H1 (cell line): Measurements from ENCODE around the gene BIN1. TPM values are rescaled to one million over a fixed set of nuclear protein-coding genes. Genes with fewer than 3 reads are reported as not detected.

Experiments
- CTCF ChIA-PET: fragments of 300-600 bp; sonication (Branson Sonifier 250); formaldehyde crosslinking; loops from one replicate; lab custom pipeline; 2021; ENCODE audit not compliant: partially characterized antibody; lab: Charles Lee
- POLR2A ChIA-PET: fragments of 300-600 bp; sonication (Branson Sonifier 250); formaldehyde crosslinking; loops from one replicate; lab custom pipeline; 2021; ENCODE audit warnings: inconsistent platforms; ENCODE audit not compliant: partially characterized antibody; lab: Charles Lee
- DNase-seq, 2 experiments: peaks; one replicate each; pipeline versions ENCODE4 v3.0.0 to v3.0.0-alpha.2; 2010 to 2022; ENCODE audit warnings: low spot score in 2 of 2, low read depth in 1 of 2, mixed read lengths in 1 of 2
- FAIRE-seq: peaks from 2 replicates; lab custom pipeline; 2011; peaks lifted over from hg19 to GRCh38; lab: Jason Lieb, UNC
- H2AFZ ChIP-seq: 2 replicates; pipeline ENCODE4 v1.8.1; 2012; ENCODE audit warnings: low read length, inconsistent platforms
- H2AK5ac ChIP-seq: 2 replicates; pipeline ENCODE4 v1.6.1; 2013; ENCODE audit warnings: low read depth, low read length
- H2BK120ac ChIP-seq: replicated peaks from 2 replicates; pipeline ENCODE3; 2013; ENCODE audit warnings: low read depth, low read length, inconsistent platforms
- H2BK12ac ChIP-seq: 2 replicates; pipeline ENCODE4 v1.6.1; 2013; ENCODE audit warnings: low read depth, low read length
- H2BK15ac ChIP-seq: 2 replicates; pipeline ENCODE4 v1.6.1; 2013; ENCODE audit warnings: low read length
- H2BK20ac ChIP-seq: 2 replicates; pipeline ENCODE4 v1.6.1; 2013; ENCODE audit warnings: low read length
- H2BK5ac ChIP-seq: 2 replicates; pipeline ENCODE4 v1.6.1; 2013; ENCODE audit warnings: low read depth, low read length
- H3K14ac ChIP-seq: 2 replicates; pipeline ENCODE4 v1.6.1; 2013; ENCODE audit warnings: inconsistent platforms; ENCODE audit not compliant: insufficient read length
- H3K18ac ChIP-seq: 2 replicates; pipeline ENCODE4 v1.6.1; 2013; ENCODE audit warnings: low read length; ENCODE audit errors: extremely low read depth
- H3K23ac ChIP-seq: 2 replicates; pipeline ENCODE4 v1.6.1; 2013; ENCODE audit warnings: inconsistent platforms; ENCODE audit not compliant: insufficient read length
- H3K23me2 ChIP-seq: 2 replicates; pipeline ENCODE4 v1.6.1; 2013; ENCODE audit warnings: low read depth, low read length
- H3K27ac ChIP-seq: 2 replicates; pipeline ENCODE4 v1.6.1; 2011; ENCODE audit warnings: low read depth, low read length, inconsistent platforms
- H3K27me3 ChIP-seq, 4 experiments: replicated peaks in 1 of 4; 1 replicate in 1 of 4; 2 replicates in 3 of 4; pipeline versions ENCODE4 v1.6.1 to v1.8.1; 2011 to 2013; ENCODE audit warnings: low read length in 3 of 4, mild to moderate bottlenecking in 3 of 4, inconsistent platforms in 2 of 4, mixed read lengths in 2 of 4, moderate library complexity in 1 of 4; ENCODE audit not compliant: control insufficient read depth in 3 of 4, insufficient read depth in 3 of 4; ENCODE audit errors: extremely low read depth in 1 of 4
- H3K36me3 ChIP-seq, 4 experiments: 2 replicates each; pipeline versions ENCODE4 v1.6.1 to v1.8.1; 2011 to 2013; ENCODE audit warnings: mild to moderate bottlenecking in 4 of 4, low read length in 3 of 4, moderate library complexity in 2 of 4, control low read depth in 1 of 4, inconsistent platforms in 1 of 4; ENCODE audit not compliant: insufficient read depth in 4 of 4, control insufficient read depth in 2 of 4
- H3K4ac ChIP-seq: replicated peaks from 2 replicates; pipeline ENCODE3; 2013; ENCODE audit warnings: low read length, low read depth, mixed read lengths, inconsistent platforms; ENCODE audit not compliant: insufficient read length
- H3K4me1 ChIP-seq, 4 experiments: replicated peaks in 1 of 4; 1 replicate in 1 of 4; 2 replicates in 3 of 4; pipeline versions ENCODE4 v1.6.1 to v1.8.1; 2011 to 2013; ENCODE audit warnings: low read length in 3 of 4, inconsistent platforms in 2 of 4, mixed read lengths in 1 of 4; ENCODE audit not compliant: insufficient read depth in 4 of 4, control insufficient read depth in 3 of 4
- H3K4me2 ChIP-seq, 2 experiments: 2 replicates each; pipeline versions ENCODE4 v1.6.1 to v1.8.1; 2011 to 2013; ENCODE audit warnings: low read depth in 2 of 2, low read length in 2 of 2, control low read depth in 1 of 2, inconsistent platforms in 1 of 2, mild to moderate bottlenecking in 1 of 2; ENCODE audit not compliant: insufficient read depth in 1 of 2
- H3K4me3 ChIP-seq, 4 experiments: fragments of 200-600, 300-600 bp in 1 of 4; sonication (generic), shearing (Covaris generic), sonication (Bioruptor Twin) in 1 of 4; 2 replicates each; pipeline versions ENCODE4 v1.5.1 to v1.8.1; 2011 to 2016; ENCODE audit warnings: low read length in 4 of 4, low read depth in 3 of 4, control low read depth in 2 of 4, inconsistent platforms in 2 of 4, mild to moderate bottlenecking in 2 of 4, mixed read lengths in 1 of 4, moderate library complexity in 1 of 4; ENCODE audit not compliant: insufficient read depth in 2 of 4; ENCODE audit errors: extremely low read depth in 1 of 4
- H3K56ac ChIP-seq: replicated peaks from 2 replicates; pipeline ENCODE3; 2013; ENCODE audit warnings: low read depth, mild to moderate bottlenecking, mixed read lengths, low read length, inconsistent platforms; ENCODE audit not compliant: insufficient read length
- H3K79me1 ChIP-seq: 2 replicates; pipeline ENCODE4 v1.6.1; 2013; ENCODE audit warnings: low read depth, low read length, control low read depth
- H3K79me2 ChIP-seq, 2 experiments: 2 replicates each; pipeline versions ENCODE4 v1.6.1 to v1.8.1; 2012 to 2013; ENCODE audit warnings: low read length in 2 of 2, mild to moderate bottlenecking in 2 of 2, inconsistent platforms in 1 of 2; ENCODE audit not compliant: insufficient read depth in 2 of 2, control insufficient read depth in 1 of 2
- H3K9ac ChIP-seq, 4 experiments: replicated peaks in 1 of 4; 1 replicate in 1 of 4; 2 replicates in 3 of 4; pipeline versions ENCODE4 v1.6.1 to v1.8.1; 2011 to 2013; ENCODE audit warnings: low read depth in 3 of 4, low read length in 3 of 4, control low read depth in 2 of 4, mild to moderate bottlenecking in 2 of 4, moderate library complexity in 2 of 4, inconsistent platforms in 1 of 4; ENCODE audit errors: extremely low read depth in 1 of 4
- H3K9me3 ChIP-seq, 2 experiments: 2 replicates each; pipeline versions ENCODE4 v1.6.1 to v1.8.1; 2012 to 2013; ENCODE audit warnings: mild to moderate bottlenecking in 2 of 2, moderate library complexity in 2 of 2, control low read depth in 1 of 2, inconsistent platforms in 1 of 2, low read depth in 1 of 2, low read length in 1 of 2, mixed read lengths in 1 of 2; ENCODE audit not compliant: insufficient read depth in 2 of 2
- H4K20me1 ChIP-seq, 2 experiments: replicated peaks in 1 of 2; 2 replicates each; pipeline versions ENCODE3 to v1.8.1; 2011 to 2013; ENCODE audit warnings: inconsistent platforms in 2 of 2, low read length in 2 of 2, mild to moderate bottlenecking in 1 of 2; ENCODE audit not compliant: insufficient read depth in 2 of 2, control insufficient read depth in 1 of 2
- H4K5ac ChIP-seq: 2 replicates; pipeline ENCODE4 v1.6.1; 2013; ENCODE audit warnings: low read length, low read depth, mixed read lengths, inconsistent platforms; ENCODE audit not compliant: insufficient read length
- H4K8ac ChIP-seq: 2 replicates; pipeline ENCODE4 v1.8.0; 2013; ENCODE audit warnings: mild to moderate bottlenecking, moderate library complexity, low read length, inconsistent platforms; ENCODE audit not compliant: insufficient read depth; ENCODE audit errors: extremely low read depth
- H4K91ac ChIP-seq: replicated peaks from 2 replicates; pipeline ENCODE3; 2013; ENCODE audit warnings: low read length, mixed read lengths, inconsistent platforms; ENCODE audit not compliant: insufficient read length
- CBX8 ChIP-seq: fragments of 300-800, 300-1000 bp; sonication (generic); IDR thresholded peaks from 2 replicates; pipeline ENCODE4 v1.7.1; 2016; ENCODE audit warnings: low read depth, low read length, borderline replicate concordance
- EGR1 ChIP-seq: IDR thresholded peaks from 2 replicates; pipeline ENCODE4 v1.6.1; 2011; ENCODE audit warnings: low read depth, low read length, borderline replicate concordance
- GABPA ChIP-seq: IDR thresholded peaks from 2 replicates; pipeline ENCODE4 v1.6.1; 2011; ENCODE audit warnings: mild to moderate bottlenecking, low read length, moderate library complexity, borderline replicate concordance; ENCODE audit not compliant: insufficient read depth
- HDAC6 ChIP-seq: IDR thresholded peaks from one replicate; pipeline ENCODE4 v1.7.1; 2012; ENCODE audit warnings: low read depth, mild to moderate bottlenecking, inconsistent platforms, low read length, moderate library complexity
- SUZ12 ChIP-seq: fragments of 200-600 bp; sonication (generic); IDR thresholded peaks from 2 replicates; pipeline ENCODE4 v1.6.1; 2012; ENCODE audit warnings: mild to moderate bottlenecking, inconsistent platforms, low read length, moderate library complexity, mixed read lengths
- YY1 ChIP-seq: IDR thresholded peaks from 2 replicates; pipeline ENCODE4 v1.6.1; 2011; ENCODE audit warnings: low read depth, mild to moderate bottlenecking, low read length
- WGBS, 2 experiments: shearing (Covaris generic) in 1 of 2; methylation state at CpG; one replicate each; pipeline versions ENCODE4 v1.1.6 to v1.1.7; 2013 to 2015; ENCODE audit warnings: low lambda C conversion rate in 2 of 2, mixed read lengths in 2 of 2, inconsistent platforms in 1 of 2, low coverage in 1 of 2, missing lambda C conversion rate in 1 of 2; ENCODE audit not compliant: insufficient replicate concordance in 2 of 2, insufficient coverage in 1 of 2, insufficient read length in 1 of 2; ENCODE audit errors: extremely low coverage in 1 of 2, missing lambda C conversion rate in 1 of 2; 5-methylcytosine and 5-hydroxymethylcytosine counted together
- polyA plus RNA-seq, 7 experiments: library from polyadenylated mRNA; depleted of rRNA in 3 of 7; stranded (reverse) in 5 of 7; unstranded in 2 of 7; fragments of >200 nt in 5 of 7; fragments of 200-250 nt in 2 of 7; gene quantifications; 1 replicate in 5 of 7; 2 replicates in 1 of 7; 4 replicates in 1 of 7; pipeline versions ENCODE4 v1.2.1 to v1.2.3, GENCODE V29; 2011 to 2013; ENCODE audit warnings: missing spikeins in 2 of 7, mixed read lengths in 2 of 7
- total RNA-seq: library from RNA; stranded (reverse); fragmentation: NEBNext Ultra II Directional; extraction: Animal tissue kit (Norgen Biotek cat#: 25700); gene quantifications from 2 replicates; pipeline ENCODE4 v1.2.1, GENCODE V29; 2021
- TF ChIP-seq, protein P1 (sequence below), 3 experiments: IDR thresholded peaks; 1 replicate in 2 of 3; 2 replicates in 1 of 3; pipeline versions ENCODE4 v1.5.1 to v1.6.1; 2011; ENCODE audit warnings: low read length in 3 of 3, mild to moderate bottlenecking in 3 of 3, inconsistent platforms in 2 of 3, low read depth in 1 of 3, moderate library complexity in 1 of 3; ENCODE audit not compliant: insufficient read depth in 1 of 3; ENCODE audit errors: control extremely low read depth in 1 of 3
- TF ChIP-seq, protein P2 (sequence below): IDR thresholded peaks from 2 replicates; pipeline ENCODE4 v1.6.1; 2012; ENCODE audit warnings: inconsistent platforms
- TF ChIP-seq, protein P3 (sequence below): IDR thresholded peaks from 2 replicates; pipeline ENCODE4 v1.6.1; 2011; ENCODE audit warnings: low read depth, mild to moderate bottlenecking, low read length; ENCODE audit not compliant: insufficient read depth

BIN1 gene
- total and polyA plus RNA-seq, 2 of the 8 experiments (the other 6 are each of a cell fraction or from before 2014, with no cell fraction given) = 23.6 to 35.6 TPM

DNA sequence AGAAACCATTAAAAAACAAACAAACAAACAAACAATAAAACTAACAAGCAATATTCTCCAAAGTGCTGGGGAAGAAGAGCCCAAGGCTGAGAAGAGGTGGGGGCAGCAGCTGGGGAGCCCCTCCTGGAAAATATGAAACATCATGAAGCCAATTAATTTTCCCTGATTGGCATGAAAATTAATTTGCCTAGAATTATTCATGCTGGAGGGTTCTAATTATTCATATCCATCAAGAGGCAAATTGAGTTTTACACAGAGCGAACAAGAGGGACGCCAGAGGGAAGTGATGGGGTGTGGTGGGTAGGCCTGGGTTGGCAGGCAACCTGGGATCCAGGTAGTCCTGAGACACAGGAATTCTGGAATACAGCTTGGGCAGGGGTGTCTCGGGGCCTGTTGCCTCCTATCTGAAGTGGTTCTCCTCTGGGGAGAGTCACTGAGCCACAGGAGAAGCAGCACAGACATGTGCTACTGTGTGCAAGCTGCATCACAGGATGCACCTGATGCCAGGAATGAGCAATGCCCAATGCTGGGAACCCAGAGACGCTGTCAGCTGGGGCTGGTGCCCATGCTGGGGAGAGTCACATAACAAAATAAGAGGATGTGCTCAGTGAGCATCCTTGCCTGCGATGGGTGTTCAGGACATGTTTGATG is 107.7 kb downstream of the BIN1 start:
- Histone ChIP-seq H3K9ac (no peak overlapping the region), H4K91ac (no peak overlapping the region), H2BK5ac (no peak overlapping the region), H3K14ac (no peak overlapping the region), H3K27ac (no peak overlapping the region), H3K9me3 (no peaks in the 10 kb centered on the region), H4K20me1 (no peaks in the 10 kb centered on the region), H2AFZ (no peak overlapping the region), H2AK5ac (no peak overlapping the region), H3K36me3 (no peaks in the 10 kb centered on the region), H3K56ac (no peak overlapping the region), H3K23me2 (0 out of 2 replicates have a peak, but pooled peaks cover 1% of the 10 kb centered on the region), H2BK120ac (no peak overlapping the region), H3K18ac (no peak overlapping the region), H3K4ac (no peak overlapping the region), H2BK12ac (no peak overlapping the region), H3K4me1 (0 out of 7 replicates have a peak, but pooled peaks cover 0 to 2% (median 0%) of the 10 kb centered on the region in 4 experiments), H3K23ac (no peak overlapping the region), H3K4me2 (no peak overlapping the region), H3K4me3 (no peak overlapping the region), H3K79me2 (no peaks in the 10 kb centered on the region), H4K5ac (no peak overlapping the region), H4K8ac (no peak overlapping the region), H2BK20ac (no peak overlapping the region), H3K79me1 (no peaks in the 10 kb centered on the region), H2BK15ac (no peak overlapping the region), H3K27me3 (no peaks in the 10 kb centered on the region)
- ChIA-PET CTCF (interaction anchor here (0.7 to 0.9 kb wide), 3 partner anchors 22 to 1769 kb away, joined by 3 to 4 read pairs (median 3); no protein-coding TSS in a partner anchor), POLR2A (no interaction called here)
- no peak for DNase-seq
- 89% methylated on average over 5 of the region's 5 CpGs; no CpG with 5 or more reads in 1 of the 2 experiments for WGBS, 2 experiments
- FAIRE-seq = no peak
- TF ChIP-seq, protein P1, sequence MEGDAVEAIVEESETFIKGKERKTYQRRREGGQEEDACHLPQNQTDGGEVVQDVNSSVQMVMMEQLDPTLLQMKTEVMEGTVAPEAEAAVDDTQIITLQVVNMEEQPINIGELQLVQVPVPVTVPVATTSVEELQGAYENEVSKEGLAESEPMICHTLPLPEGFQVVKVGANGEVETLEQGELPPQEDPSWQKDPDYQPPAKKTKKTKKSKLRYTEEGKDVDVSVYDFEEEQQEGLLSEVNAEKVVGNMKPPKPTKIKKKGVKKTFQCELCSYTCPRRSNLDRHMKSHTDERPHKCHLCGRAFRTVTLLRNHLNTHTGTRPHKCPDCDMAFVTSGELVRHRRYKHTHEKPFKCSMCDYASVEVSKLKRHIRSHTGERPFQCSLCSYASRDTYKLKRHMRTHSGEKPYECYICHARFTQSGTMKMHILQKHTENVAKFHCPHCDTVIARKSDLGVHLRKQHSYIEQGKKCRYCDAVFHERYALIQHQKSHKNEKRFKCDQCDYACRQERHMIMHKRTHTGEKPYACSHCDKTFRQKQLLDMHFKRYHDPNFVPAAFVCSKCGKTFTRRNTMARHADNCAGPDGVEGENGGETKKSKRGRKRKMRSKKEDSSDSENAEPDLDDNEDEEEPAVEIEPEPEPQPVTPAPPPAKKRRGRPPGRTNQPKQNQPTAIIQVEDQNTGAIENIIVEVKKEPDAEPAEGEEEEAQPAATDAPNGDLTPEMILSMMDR (IDR thresholded peaks at IDR 0.05; ENCODE audit: control extremely low read depth in 1 of 3, insufficient read depth in 1 of 3, low read depth in 1 of 3, low read length in 3 of 3) = no peak
- TF ChIP-seq CBX8 = no peak
- TF ChIP-seq EGR1 = no peak
- no peak for TF ChIP-seq GABPA
- TF ChIP-seq SUZ12 = no peak
- TF ChIP-seq YY1 = no peak
- TF ChIP-seq, protein P2, sequence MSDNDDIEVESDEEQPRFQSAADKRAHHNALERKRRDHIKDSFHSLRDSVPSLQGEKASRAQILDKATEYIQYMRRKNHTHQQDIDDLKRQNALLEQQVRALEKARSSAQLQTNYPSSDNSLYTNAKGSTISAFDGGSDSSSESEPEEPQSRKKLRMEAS = no peak
- TF ChIP-seq HDAC6 = no peak
- TF ChIP-seq, protein P3, sequence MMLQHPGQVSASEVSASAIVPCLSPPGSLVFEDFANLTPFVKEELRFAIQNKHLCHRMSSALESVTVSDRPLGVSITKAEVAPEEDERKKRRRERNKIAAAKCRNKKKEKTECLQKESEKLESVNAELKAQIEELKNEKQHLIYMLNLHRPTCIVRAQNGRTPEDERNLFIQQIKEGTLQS = no peak
